ENCODE results near the gene GNL1.
"Not testable (repeated sequence)": the region's sequence is repeated elsewhere in the genome, so short reads cannot be mapped to it uniquely, and the experiment has no call there.

The GNL1 gene

GRCh38 chr6:30529349-30529875 is 26.9 kb downstream of the GNL1 start:
- DNase-seq (ENCODE audit: low read depth, low spot score) = not testable (repeated sequence)

DNA sequence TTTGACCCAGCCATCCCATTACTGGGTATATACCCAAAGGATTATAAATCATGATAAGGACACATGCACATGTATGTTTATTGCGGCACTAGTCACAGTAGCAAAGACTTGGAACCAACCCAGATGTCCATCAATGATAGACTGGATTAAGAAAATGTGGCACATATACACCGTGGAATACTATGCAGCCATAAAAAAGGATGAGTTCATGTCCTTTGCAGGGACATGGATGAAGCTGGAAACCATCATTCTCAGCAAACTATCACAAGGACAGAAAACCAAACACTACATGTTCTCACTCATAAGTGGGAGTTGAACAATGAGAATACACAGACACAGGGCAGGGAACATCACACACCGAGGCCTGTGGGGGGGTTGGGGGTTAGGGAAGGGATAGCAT is 29.8 kb downstream of the GNL1 start:
- DNase-seq (ENCODE audit: low read depth, low spot score) = not testable (repeated sequence)

GRCh38 chr6:30521952-30522351 is 34.3 kb downstream of the GNL1 start:
- DNase-seq (ENCODE audit: low read depth, low spot score) = not testable (repeated sequence)

- DNase-seq (ENCODE audit: low read depth, low spot score) = not testable (repeated sequence)
Measured at GRCh38 chr6:30521082-30521481, 35.2 kb downstream of the GNL1 start.

DNA sequence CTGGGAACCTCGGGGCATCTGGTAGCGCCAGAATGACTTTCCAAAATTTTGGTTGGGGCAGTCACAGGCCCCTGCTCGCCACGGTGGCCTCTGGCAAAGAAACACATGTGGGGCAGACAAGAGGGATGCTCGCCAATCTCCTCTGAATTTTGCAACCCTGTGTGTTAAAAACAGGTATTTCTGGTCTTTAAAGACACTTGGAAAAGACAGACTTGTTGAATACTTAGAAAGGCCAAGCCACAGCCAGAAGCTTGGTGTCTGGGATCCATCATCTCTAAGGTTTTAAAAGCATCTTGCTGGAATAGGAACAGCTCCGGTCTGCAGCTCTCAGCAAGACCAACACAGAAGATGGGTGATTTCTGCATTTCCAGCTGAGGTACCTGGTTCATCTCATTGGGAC is 35.8 kb downstream of the GNL1 start:
- DNase-seq (ENCODE audit: low read depth, low spot score) = no peak

DNA sequence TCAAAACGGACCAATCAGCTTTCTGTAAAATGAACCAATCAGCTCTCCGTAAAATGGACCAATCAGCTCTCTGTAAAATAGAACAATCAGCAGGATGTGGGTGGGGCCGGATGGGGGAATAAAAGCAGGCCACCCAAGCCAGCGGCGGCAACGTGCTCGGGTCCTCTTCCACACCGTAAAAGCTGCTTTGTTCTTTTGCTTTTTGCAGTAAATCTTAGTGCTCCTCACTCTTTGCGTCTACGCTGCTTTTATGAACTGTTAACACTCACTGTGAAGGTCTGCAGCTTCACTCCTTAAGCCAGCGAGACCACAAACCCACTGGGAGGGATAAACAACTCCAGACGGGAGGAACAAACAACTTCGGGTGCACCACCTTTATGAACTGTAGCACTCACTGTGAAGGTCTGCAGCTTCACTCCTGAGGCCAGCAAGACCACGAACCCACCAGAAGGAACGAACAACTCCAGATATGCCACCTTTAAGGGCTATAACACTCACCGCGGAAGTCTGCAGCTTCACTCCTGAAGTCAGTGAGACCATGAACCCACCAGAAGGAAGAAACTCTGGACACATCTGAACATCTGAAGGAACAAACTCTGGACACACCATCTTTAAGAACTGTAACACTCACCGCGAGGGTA is 37.7 kb downstream of the GNL1 start:
- DNase-seq (ENCODE audit: low read depth, low spot score) = not testable (repeated sequence)

DNA sequence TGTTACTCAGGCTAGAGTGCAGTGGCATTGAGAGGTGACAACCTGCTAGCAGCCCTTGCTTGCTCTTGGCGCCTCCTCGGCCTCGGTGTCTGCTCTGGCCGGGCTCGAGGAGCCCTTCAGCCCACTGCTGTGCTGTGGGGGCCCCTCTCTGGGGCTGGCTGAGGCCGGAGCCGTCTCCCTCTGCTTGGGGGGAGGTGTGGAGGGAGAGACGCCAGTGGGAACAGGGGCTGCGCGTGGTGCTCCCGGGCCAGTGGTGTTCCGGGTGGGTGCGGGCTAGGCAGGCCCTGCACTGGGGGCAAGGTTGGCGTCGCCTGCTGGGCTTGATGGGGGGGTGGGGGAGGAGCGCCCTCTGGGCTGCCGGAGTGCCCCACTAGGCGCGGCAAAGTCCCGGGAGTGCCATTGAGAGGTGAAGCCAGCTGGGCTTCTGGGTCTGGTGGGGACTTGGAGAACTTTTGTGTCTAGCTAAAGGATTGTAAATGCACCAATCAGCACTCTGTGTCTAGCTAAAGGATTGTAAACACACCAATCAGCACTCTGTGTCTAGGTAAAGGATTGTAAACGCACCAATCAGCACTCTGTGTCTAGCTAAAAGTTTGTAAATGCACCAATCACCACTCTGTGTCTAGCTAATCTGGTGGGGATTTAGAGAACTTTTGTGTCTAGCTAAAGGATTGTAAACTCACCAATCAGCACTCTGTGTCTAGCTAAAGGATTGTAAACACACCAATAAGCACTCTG is 38.4 kb downstream of the GNL1 start:
- not testable (repeated sequence) for DNase-seq (ENCODE audit: low read depth, low spot score)

DNA sequence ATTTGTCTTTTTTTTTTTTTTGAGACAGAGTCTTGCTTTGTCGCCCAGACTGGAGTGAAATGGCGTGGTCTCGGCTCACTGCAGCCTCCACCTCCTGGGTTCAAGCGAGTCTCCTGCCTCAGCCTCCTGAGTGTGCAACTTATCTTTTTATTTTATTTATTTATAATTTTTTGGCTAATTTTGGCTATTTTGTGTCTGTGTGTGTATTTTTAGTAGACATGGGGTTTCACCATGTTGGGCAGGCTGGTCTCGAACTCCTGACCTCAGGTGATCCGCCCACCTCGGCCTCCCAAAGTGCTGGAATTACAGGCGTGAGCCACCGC is 39.6 kb downstream of the GNL1 start:
- not testable (repeated sequence) for DNase-seq (ENCODE audit: low read depth, low spot score)

- DNase-seq (ENCODE audit: low read depth, low spot score) = peak; percentile 73
Measured at GRCh38 chr6:30515944-30516753, 40.1 kb downstream of the GNL1 start.

GRCh38 chr6:30515106-30515505 is 41.2 kb downstream of the GNL1 start:
- no peak for DNase-seq (ENCODE audit: low read depth, low spot score)

- DNase-seq (ENCODE audit: low read depth, low spot score) = no peak
Measured at GRCh38 chr6:30513451-30513850, 42.8 kb downstream of the GNL1 start.

DNA sequence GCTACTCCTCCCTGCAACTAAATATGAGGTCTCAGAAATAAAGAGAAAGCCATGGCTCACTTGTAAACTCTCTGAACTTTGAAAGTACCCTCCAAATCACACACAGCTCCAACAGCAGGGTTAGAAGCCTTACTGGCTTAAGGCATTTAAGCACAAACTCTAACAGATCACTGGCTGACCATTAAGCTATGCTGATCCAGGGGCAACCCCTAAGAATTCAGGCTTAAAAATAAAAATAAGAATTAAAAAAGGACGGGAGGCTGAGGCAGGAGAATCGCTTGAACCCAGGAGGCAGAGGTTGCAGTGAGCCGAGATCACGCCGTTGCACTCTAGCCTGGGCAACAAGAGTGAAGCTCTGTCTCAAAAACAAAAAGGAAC is 45.1 kb downstream of the GNL1 start:
- no peak for DNase-seq (ENCODE audit: low read depth, low spot score)

DNA sequence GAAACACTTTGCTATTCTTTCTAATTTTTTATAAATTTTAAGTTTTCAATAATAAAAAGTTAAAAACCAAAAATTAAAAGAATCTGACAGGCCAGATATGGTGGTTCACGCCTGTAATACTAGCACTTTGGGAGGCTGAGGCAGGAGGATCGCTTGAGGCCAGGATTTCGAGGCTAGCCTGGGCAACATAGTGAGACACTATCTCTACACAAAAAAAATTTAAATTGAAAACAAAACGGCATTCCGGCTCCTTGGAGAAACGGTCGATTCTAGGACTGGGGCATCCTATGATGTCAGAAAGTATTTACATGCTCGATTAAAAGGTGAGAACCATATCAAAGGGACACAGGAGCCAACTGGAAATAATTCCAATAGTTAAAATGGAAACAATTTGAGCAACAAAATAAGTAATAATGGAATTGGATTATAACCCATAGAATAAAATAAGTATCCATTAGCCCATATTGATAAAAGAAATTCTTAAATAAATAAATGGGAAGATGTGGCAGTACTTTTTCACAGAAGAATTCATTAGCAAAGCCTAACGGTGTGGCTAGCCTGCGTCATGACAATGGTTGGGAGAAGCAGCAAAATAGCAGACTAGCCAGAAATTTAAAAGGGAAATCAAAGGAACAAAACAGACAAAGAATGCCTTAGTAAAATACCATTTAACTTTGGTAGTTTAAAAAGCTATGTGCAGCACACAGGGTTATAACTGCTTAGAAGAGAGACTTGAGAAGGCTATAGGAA is 45.7 kb downstream of the GNL1 start:
- DNase-seq (ENCODE audit: low read depth, low spot score) = no peak

DNA sequence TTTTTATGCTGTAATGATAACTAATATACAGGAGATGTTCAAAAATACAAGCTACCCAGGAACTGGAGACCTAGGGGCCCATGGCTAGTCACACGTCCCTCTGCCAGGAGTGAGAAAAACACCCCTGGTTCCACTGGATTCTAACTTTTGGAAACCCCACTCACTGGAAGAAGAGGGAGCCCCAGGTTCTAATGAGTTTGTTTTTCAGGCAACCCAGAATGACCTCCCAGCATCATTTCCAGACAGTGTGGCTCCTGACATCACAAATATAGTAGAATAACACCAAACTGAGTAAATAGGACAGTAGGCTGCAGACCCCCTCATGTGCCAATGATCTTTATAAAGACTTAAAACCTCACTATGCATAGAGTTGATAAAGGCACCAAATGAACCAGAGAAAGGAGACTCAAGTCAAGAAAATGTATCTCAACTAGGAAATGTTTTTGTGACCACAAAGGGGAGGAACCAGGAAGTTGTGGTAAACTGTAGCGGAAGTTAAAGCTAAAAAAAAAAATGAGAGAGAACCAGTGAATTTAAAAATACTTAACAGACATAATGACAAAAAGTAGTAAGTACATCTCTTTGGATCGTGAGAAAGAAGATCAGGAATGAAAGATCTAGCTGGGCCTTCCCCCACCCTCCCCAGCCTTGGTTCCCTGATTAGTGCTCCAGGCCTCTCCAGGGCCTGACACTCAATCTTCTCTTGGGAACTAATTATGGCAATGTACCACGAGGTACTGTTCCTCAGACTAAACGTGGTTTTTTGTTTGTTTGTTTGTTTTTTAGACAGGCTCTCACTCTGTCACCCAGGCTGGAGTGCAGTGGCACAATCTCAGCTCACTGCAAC is 47.2 kb downstream of the GNL1 start:
- no peak for DNase-seq (ENCODE audit: low read depth, low spot score)

DNA sequence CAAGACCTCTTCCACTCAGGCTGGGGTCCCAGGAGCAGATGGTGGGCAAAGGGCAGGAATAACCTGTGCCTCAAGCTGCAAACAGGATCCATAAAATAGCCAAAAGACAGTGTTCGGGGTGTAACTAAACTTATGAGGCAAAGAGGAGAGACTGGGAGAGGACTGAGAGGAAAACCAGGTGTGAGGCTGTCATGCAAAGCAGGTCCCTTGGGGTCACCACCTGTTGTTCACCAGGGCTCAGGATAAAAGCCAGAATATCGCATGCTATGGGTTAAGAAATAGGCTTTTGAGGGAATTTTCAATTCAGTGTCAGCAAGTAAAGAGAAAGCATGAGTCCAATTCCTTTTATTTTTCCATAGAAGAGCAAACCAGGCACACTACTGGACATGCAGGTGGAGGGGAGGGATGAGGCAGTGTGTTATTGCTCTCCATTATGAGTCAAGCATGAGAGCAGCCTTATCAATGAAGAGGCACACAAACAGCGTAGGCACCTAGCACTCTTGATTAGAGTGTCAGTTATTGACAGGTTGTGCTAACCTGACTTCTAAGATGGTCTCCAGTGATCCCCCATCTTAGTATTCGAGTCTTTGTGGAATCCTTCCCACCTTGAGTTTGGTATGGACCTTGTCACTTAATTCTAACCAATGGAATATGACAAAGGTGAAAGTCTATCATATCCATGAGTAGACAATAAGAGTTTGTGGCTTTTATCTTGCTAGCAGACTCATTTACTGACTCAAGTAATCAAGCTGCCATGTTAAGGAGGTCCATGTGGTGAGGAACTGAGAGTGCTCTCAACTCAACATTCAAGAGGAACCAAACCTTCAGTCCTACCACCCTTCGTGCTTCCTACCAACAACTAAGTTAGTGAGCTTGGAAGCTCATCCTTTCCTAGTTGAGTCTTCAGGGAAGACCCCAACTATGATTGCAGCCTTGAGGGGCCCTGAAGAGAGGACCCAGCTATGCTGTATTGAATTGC is 48.2 kb downstream of the GNL1 start:
- DNase-seq (ENCODE audit: low read depth, low spot score) = no peak

DNA sequence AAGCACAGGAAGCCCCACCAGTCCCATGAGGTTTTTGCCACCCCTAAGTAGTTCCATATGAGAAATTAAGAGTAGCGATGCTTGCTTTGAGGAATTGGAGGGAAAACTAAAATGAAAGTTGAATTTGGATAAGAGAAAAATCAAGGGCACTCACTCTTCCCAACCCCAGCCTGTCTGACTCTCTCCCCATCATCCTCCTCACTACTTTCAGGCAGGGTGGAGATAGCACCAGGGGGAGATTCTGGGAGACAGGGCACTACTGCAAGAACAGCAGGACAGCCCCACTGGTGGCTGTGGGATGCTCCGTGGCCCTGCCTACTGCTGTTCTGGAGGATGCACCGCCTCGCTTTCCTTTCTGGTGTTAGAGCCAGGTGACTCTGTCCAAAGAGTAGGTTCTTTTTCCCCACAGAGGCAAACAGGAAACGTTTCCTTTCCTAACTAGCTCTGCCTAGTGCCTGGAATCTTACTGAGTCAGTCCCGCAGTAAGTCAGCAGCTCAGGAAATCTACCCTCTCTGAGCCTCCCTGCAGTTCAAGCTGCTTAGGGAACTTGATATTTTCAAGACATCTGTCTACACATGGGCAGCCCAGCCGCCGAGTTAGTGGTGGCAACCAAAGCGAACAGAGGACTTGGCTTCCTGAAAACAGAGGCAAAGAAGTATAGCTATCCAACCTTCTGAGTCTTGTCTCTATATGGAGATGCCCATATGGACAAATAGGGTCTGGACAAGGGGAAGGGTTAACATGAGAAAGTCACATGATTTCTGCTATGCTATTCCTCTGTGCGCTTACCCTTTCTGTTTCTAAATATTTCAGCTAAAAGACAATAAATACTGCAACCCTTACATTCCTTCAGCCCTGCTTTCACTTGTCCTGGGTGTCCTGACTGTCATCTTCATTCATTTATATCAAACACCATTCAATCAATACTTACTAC is 55.6 kb downstream of the GNL1 start:
- DNase-seq (ENCODE audit: low read depth, low spot score) = no peak

- DNase-seq (ENCODE audit: low read depth, low spot score) = not testable (repeated sequence)
Measured at GRCh38 chr6:30498705-30499104, 57.6 kb downstream of the GNL1 start.

- DNase-seq (ENCODE audit: low read depth, low spot score) = no peak
Measured at GRCh38 chr6:30497714-30498113, 58.6 kb downstream of the GNL1 start.

GRCh38 chr6:30497261-30497599 is 59.1 kb downstream of the GNL1 start:
- DNase-seq (ENCODE audit: low read depth, low spot score) = not testable (repeated sequence)

Data from smooth muscle cell of the brain vasculature (primary cell).